HFFc6 (cell line): ENCODE measurements around the gene SUV39H2. TPM values are rescaled to one million over a fixed set of nuclear protein-coding genes. Genes with fewer than 3 reads are reported as not detected.
A peak's percentile ranks its signal among the peaks of the same experiment; 100 is the strongest.
"Not testable (repeated sequence)": the region's sequence is repeated elsewhere in the genome, so short reads cannot be mapped to it uniquely, and the experiment has no call there.

Experiments
- DNase-seq: peaks from one replicate; pipeline ENCODE4 v3.0.0-alpha.2; 2018
- H3K27ac Mint-ChIP-seq: 2 replicates; pipeline ENCODE4 v1.8.0; 2020; ENCODE audit warnings: mild to moderate bottlenecking, mixed read lengths
- H3K27me3 Mint-ChIP-seq: 2 replicates; pipeline ENCODE4 v1.8.0; 2021; ENCODE audit warnings: mild to moderate bottlenecking, moderate library complexity, mixed read lengths; ENCODE audit not compliant: insufficient read depth
- H3K36me3 Mint-ChIP-seq: 2 replicates; pipeline ENCODE4 v1.8.0; 2021; ENCODE audit warnings: low read depth, mixed read lengths
- H3K4me1 Mint-ChIP-seq: 2 replicates; pipeline ENCODE4 v1.8.0; 2020; ENCODE audit warnings: low read depth, mixed read lengths
- H3K4me3 Mint-ChIP-seq: 2 replicates; pipeline ENCODE4 v1.8.0; 2020; ENCODE audit warnings: mild to moderate bottlenecking, moderate library complexity, mixed read lengths
- H3K9me3 Mint-ChIP-seq: 2 replicates; pipeline ENCODE4 v1.8.0; 2020; ENCODE audit warnings: mild to moderate bottlenecking, mixed read lengths
- CTCF ChIP-seq: fragments of 200-600 bp; sonication (generic); IDR thresholded peaks from 2 replicates; pipeline ENCODE4 v1.5.0; 2021; ENCODE audit warnings: antibody characterized with exemption, mild to moderate bottlenecking
- total RNA-seq, 6 experiments: library from RNA; stranded (reverse); fragmentation: NEBNext Ultra II Directional; extraction: Animal tissue kit (Norgen Biotek cat#: 25700); gene quantifications; 2 replicates in 1 of 6; 3 replicates in 5 of 6; pipeline ENCODE4 v1.2.3, GENCODE V29; 2021

The SUV39H2 gene
- total RNA-seq, 6 experiments from 2014 or later: 8.6 to 18.1 (median 13.9) TPM

- H3K27me3 Mint-ChIP-seq: no peaks in the 10 kb centered on the region
- TF ChIP-seq CTCF: no peak
- no peaks in the 10 kb centered on the region for H3K4me1 Mint-ChIP-seq
Measured at GRCh38 chr10:14891151-14891550, 12.5 kb downstream of the SUV39H2 start.

GRCh38 chr10:14904316-14904732 is 25.7 kb downstream of the SUV39H2 start:
- H3K9me3 Mint-ChIP-seq: no peaks in the 10 kb centered on the region
- H3K4me3 Mint-ChIP-seq: no peak overlapping the region
- no peak overlapping the region for H3K27ac Mint-ChIP-seq
- TF ChIP-seq CTCF: peak; percentile 76
- H3K4me1 Mint-ChIP-seq: no peaks in the 10 kb centered on the region
- peaks cover 14% of the 10 kb centered on the region for H3K36me3 Mint-ChIP-seq
- H3K27me3 Mint-ChIP-seq: no peaks in the 10 kb centered on the region; the same call in 1 of the 2 replicates
- DNase-seq: peak; percentile 25

More at GRCh38 chr10:14891151-14891550, 12.5 kb downstream of the SUV39H2 start:
- no peak for DNase-seq
- Mint-ChIP-seq H3K36me3 (no peaks in the 10 kb centered on the region), H3K27ac (no peak overlapping the region), H3K9me3 (no peaks in the 10 kb centered on the region), H3K4me3 (no peak overlapping the region)

- no peaks in the 10 kb centered on the region for H3K4me1 Mint-ChIP-seq
- no peak overlapping the region for H3K4me3 Mint-ChIP-seq
- no peak overlapping the region for H3K27ac Mint-ChIP-seq
- no peaks in the 10 kb centered on the region for H3K9me3 Mint-ChIP-seq
- no peaks in the 10 kb centered on the region; the same call in 1 of the 2 replicates for H3K27me3 Mint-ChIP-seq
- no peak for TF ChIP-seq CTCF
- peaks cover 14% of the 10 kb centered on the region for H3K36me3 Mint-ChIP-seq
- no peak for DNase-seq
Measured at GRCh38 chr10:14904864-14905263, 26.2 kb downstream of the SUV39H2 start.

- H3K36me3 Mint-ChIP-seq: peaks cover 20% of the 10 kb centered on the region
- H3K4me1 Mint-ChIP-seq: 0 out of 2 replicates have a peak, but pooled peaks cover 6% of the 10 kb centered on the region
- H3K27me3 Mint-ChIP-seq: no peaks in the 10 kb centered on the region; the same call in none of the 2 replicates
- no peak for TF ChIP-seq CTCF
- H3K9me3 Mint-ChIP-seq: no peaks in the 10 kb centered on the region
- DNase-seq: no peak
- H3K27ac Mint-ChIP-seq: no peak overlapping the region
- H3K4me3 Mint-ChIP-seq: no peak overlapping the region
Measured at GRCh38 chr10:14905890-14906289, 27.2 kb downstream of the SUV39H2 start.

GRCh38 chr10:14906765-14907164 is 28.1 kb downstream of the SUV39H2 start:
- no peaks in the 10 kb centered on the region for H3K9me3 Mint-ChIP-seq
- H3K4me1 Mint-ChIP-seq: 0 out of 2 replicates have a peak, but pooled peaks cover 6% of the 10 kb centered on the region
- H3K27ac Mint-ChIP-seq: no peak overlapping the region
- H3K27me3 Mint-ChIP-seq: no peaks in the 10 kb centered on the region; the same call in 1 of the 2 replicates
- DNase-seq: no peak
- H3K36me3 Mint-ChIP-seq: peaks cover 29% of the 10 kb centered on the region
- TF ChIP-seq CTCF: no peak
- H3K4me3 Mint-ChIP-seq: no peak overlapping the region

- H3K4me1 Mint-ChIP-seq, H3K4me3 Mint-ChIP-seq, H3K27me3 Mint-ChIP-seq, DNase-seq, H3K27ac Mint-ChIP-seq, H3K9me3 Mint-ChIP-seq: not testable (repeated sequence)
- peaks cover 37% of the 10 kb centered on the region for H3K36me3 Mint-ChIP-seq
Measured at GRCh38 chr10:14907591-14907990, 28.9 kb downstream of the SUV39H2 start.
